D721Med (cell line): Measurements from ENCODE around the gene HAGHL.
"Not testable (repeated sequence)": the region's sequence is repeated elsewhere in the genome, so short reads cannot be mapped to it uniquely, and the experiment has no call there.

Source experiments
- DNase-seq: peaks from one replicate; pipeline ENCODE4 v3.0.0; 2011; ENCODE audit warnings: low spot score; ENCODE audit not compliant: insufficient read length
- FAIRE-seq: peaks from 2 replicates; lab custom pipeline; 2011; peaks lifted over from hg19 to GRCh38; lab: Jason Lieb, UNC
- CTCF ChIP-seq: IDR thresholded peaks from 2 replicates; pipeline ENCODE4 v1.5.1; 2012; ENCODE audit warnings: mild to moderate bottlenecking, control low read depth; ENCODE audit not compliant: insufficient read depth; ENCODE audit errors: missing control alignments

HAGHL gene

GRCh38 chr16:769184-769784 lies 42.4 kb downstream of the HAGHL start:
- FAIRE-seq (no peak), DNase-seq (no peak)
- no peak for TF ChIP-seq CTCF

DNA sequence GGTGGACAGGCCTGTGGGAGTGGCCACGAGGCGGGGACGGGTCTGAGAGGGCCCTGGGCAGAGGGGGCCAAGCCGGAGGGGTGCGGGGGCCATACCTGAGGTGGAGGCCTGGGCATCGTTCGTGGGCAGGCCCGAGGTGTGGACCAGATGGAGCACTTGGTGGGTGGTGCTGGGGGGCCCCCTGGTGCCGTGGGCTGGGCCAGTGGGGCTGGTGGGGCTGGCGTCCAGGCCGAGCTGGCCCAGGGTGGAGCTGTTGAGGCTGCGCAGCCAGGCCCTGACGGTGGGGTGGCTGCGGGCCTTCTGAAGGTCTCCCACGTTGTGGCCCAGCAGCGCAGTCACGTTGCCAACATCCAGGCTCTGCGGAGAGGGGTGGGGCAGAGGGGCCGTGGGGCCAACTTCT lies 43.0 kb downstream of the HAGHL start:
- TF ChIP-seq CTCF, result no peak
- FAIRE-seq (no peak), DNase-seq (no peak)

GRCh38 chr16:770411-770810 lies 43.5 kb downstream of the HAGHL start:
- DNase-seq (no peak), FAIRE-seq (no peak)
- TF ChIP-seq CTCF, result no peak

- DNase-seq (no peak), FAIRE-seq (no peak)
- no peak for TF ChIP-seq CTCF
Observed at GRCh38 chr16:772959-773358, 46.1 kb downstream of the HAGHL start.

DNA sequence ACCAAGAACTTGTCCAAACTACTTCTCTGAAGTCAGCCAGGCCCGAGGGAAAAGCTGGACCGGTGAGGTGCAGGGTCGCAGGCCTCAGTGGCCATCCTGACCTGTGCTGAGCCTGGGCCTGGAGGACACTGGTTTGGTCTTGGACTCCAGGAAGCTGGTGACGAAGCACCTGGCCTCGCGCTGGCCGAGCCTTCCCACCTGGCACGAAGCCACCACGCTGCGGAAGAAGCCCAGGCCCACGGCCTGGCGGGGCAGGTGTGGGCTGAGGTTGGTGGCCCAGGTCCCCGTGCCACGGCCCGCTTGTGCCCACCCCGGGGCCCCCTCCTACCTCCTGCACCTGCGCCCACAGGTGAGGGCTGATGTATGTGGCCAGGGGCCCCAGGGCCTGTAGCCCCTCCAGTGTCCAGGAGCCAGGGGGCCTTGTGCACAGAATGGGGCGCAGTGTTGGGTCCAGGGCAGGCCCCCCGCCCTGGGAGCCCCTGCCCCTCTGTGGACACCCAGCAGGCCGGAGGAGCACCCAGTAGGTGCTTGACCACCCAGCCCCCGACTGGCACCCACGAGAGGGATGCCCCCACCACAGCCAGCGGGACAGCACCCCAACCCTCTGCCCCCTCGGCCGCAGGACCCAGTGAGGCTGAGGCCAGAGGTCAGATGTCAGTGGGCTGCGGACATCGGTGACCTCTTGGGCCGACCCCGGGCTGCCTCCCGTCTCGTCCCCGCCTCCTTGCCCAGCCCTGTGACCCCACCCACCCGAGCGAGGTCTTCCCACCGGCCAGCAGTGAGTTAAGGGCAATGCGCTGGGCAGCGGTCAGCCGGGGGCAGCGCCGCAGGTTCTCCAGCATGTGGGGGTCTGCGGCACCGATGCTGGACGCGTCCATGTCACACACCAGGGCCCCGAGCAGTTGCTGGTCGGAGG lies 47.4 kb downstream of the HAGHL start:
- FAIRE-seq, result no peak
- DNase-seq, result no peak
- TF ChIP-seq CTCF, result no peak

DNA sequence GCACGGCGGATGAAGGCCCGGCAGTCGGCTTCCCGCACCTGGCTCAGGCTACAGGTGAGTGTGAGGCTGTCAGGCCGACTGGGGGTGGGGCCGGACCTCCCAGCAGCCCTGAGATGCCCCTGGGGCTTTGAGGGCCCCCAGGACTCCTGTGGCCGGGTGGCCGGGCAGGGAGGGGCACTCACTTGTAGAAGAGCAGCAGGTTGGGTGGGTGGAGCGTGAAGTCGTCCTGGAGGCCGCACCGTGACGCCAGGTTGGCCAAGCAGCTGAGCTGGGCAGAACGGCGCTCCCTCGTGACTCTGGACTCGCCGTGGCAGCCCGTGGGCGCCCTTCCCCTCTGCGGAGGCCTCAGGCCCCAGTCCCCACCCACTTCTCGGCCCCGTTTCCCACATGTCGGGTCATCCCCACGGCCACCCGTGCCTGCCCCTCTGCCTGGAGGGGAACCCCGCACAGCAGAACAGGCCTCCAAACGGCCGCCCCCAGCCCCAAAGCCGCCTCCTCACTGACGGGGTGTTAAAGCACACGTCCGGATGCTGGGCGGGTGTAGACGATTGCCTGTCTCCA lies 48.4 kb downstream of the HAGHL start:
- no peak for TF ChIP-seq CTCF
- FAIRE-seq (no peak), DNase-seq (no peak)

DNA sequence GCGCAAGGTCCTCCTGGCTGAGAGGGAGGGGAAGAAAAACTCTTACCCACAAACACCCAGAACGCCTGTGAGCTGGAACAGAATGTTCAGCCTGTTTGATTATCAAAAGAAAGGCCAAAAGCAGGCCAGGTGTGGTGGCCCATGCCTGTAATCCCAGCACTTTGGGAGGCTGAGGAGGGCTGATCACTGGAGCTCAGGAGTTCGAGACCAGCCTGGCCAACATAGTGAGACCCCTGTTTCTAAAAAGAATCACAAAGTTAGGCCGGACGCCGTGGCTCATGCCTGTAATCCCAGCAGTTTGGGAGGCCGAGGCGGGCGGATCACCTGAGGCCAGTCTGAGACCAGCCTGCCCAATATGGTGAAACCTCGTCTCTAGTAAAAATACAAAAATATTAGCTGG lies 49.4 kb downstream of the HAGHL start:
- not testable (repeated sequence) for FAIRE-seq, DNase-seq
